Measurements from ENCODE around the gene TLE2.

- TF ChIP-seq CTCF (IDR thresholded peaks at IDR 0.05): peak; percentile 19
- TF ChIP-seq EZH2phosphoT487 (IDR thresholded peaks at IDR 0.05): peak; percentile 56
- TF ChIP-seq EZH2 (IDR thresholded peaks at IDR 0.05): peak; percentile 40
Measured at GRCh38 chr19:3036119-3036976, 7.3 kb upstream of the TLE2 start.

All from neural progenitor cell (in vitro differentiated cells).